GM12878 (cell line): ENCODE data around the gene ARFIP1. TPM values are rescaled to one million over a fixed set of nuclear protein-coding genes. Genes with fewer than 3 reads are reported as not detected.

Experiments
- ATAC-seq: fragments of 200-7000 bp; cut with Tn5 transposase; 3 replicates; pipeline ENCODE4 v1.9.1; 2020; ENCODE audit warnings: mild to moderate bottlenecking, moderate library complexity
- BruUV-seq: library from RNA; stranded (reverse); fragments of 400-500 nt; replicated peaks from 2 replicates; lab custom pipeline; 2021; lab: Mats Ljungman, UMichigan
- CTCF ChIA-PET: fragments of 300-600 bp; sonication (Branson Sonifier 250); formaldehyde crosslinking; extraction: SDS; loops from one replicate; lab custom pipeline; 2021; ENCODE audit warnings: inconsistent platforms; lab: Yijun Ruan, JAX
- POLR2A ChIA-PET: fragments of 350-600 bp; formaldehyde crosslinking; extraction: SDS; loops from one replicate; lab custom pipeline; 2021; ENCODE audit warnings: inconsistent platforms; lab: Charles Lee
- RAD21 ChIA-PET: fragments of 300-600 bp; sonication (Branson Sonifier 250); formaldehyde crosslinking; loops from one replicate; lab custom pipeline; 2023; ENCODE audit warnings: antibody characterized with exemption; ENCODE audit not compliant: unreplicated experiment; lab: Charles Lee
- SMC1A ChIA-PET: fragments of 300-600 bp; sonication (Branson Sonifier 250); formaldehyde crosslinking; loops from one replicate; lab custom pipeline; 2023; ENCODE audit not compliant: unreplicated experiment, uncharacterized antibody; lab: Charles Lee
- DNase-seq: peaks from one replicate; pipeline ENCODE4 v3.0.0-alpha.2; 2011; ENCODE audit warnings: low read depth, low spot score
- FAIRE-seq: peaks from 3 replicates; lab custom pipeline; 2011; peaks lifted over from hg19 to GRCh38; lab: Jason Lieb, UNC
- H2AFZ ChIP-seq: 2 replicates; pipeline ENCODE4 v1.6.0; 2011; ENCODE audit warnings: low read depth, low read length, control low read depth; ENCODE audit not compliant: control insufficient read depth
- H3K27ac ChIP-seq: 2 replicates; pipeline ENCODE4 v1.5.1; 2011; ENCODE audit warnings: control low read depth; ENCODE audit not compliant: control insufficient read depth, insufficient read depth
- H3K27me3 ChIP-seq, 2 experiments: replicated peaks in 1 of 2; 2 replicates each; pipeline versions ENCODE4 v1.6.0 to v1.6.1; 2011; ENCODE audit warnings: low read length in 1 of 2; ENCODE audit not compliant: control insufficient read depth in 2 of 2, insufficient read depth in 2 of 2
- H3K36me3 ChIP-seq, 2 experiments: 2 replicates each; pipeline ENCODE4 v1.5.1; 2011; ENCODE audit warnings: low read length in 1 of 2; ENCODE audit not compliant: control insufficient read depth in 2 of 2, insufficient read depth in 2 of 2
- H3K4me1 ChIP-seq: 2 replicates; pipeline ENCODE4 v1.6.1; 2011; ENCODE audit warnings: mild to moderate bottlenecking, low read length, moderate library complexity, mixed read lengths; ENCODE audit not compliant: control insufficient read depth, insufficient read depth
- H3K4me2 ChIP-seq: 2 replicates; pipeline ENCODE4 v1.6.0; 2011; ENCODE audit warnings: control low read depth; ENCODE audit not compliant: control insufficient read depth, insufficient read depth
- H3K4me3 ChIP-seq: fragments of 200-600 bp; sonication (generic); 2 replicates; pipeline ENCODE4 v1.5.1; 2016
- H3K79me2 ChIP-seq: 2 replicates; pipeline ENCODE4 v1.6.0; 2011; ENCODE audit warnings: low read length; ENCODE audit not compliant: control insufficient read depth, insufficient read depth
- H3K9ac ChIP-seq: 2 replicates; pipeline ENCODE4 v1.8.0; 2011; ENCODE audit warnings: low read length, control low read depth, mixed read lengths; ENCODE audit not compliant: control insufficient read depth, insufficient read depth
- H3K9me3 ChIP-seq: replicated peaks from 3 replicates; pipeline ENCODE4 v1.5.1; 2011; ENCODE audit warnings: mild to moderate bottlenecking, low read length; ENCODE audit not compliant: control insufficient read depth, insufficient read depth
- H4K20me1 ChIP-seq: 2 replicates; pipeline ENCODE4 v1.6.0; 2011; ENCODE audit not compliant: control insufficient read depth, insufficient read depth
- GATAD2B ChIP-seq: fragments of 450-650 bp; conservative IDR thresholded peaks from 2 replicates; pipeline ENCODE4 v1.6.1; 2017; ENCODE audit warnings: low read depth, mild to moderate bottlenecking, moderate library complexity
- RBBP5 ChIP-seq: fragments of 200-600 bp; sonication (generic); conservative IDR thresholded peaks from 2 replicates; pipeline ENCODE4 v1.6.1; 2016
- SPI1 ChIP-seq: IDR thresholded peaks from 2 replicates; pipeline ENCODE4 v1.6.1; 2011; ENCODE audit warnings: low read depth, mild to moderate bottlenecking, low read length, moderate library complexity, borderline replicate concordance; ENCODE audit not compliant: insufficient read depth
- ZBTB40 ChIP-seq: fragments of 450-650 bp; IDR thresholded peaks from 2 replicates; pipeline ENCODE4 v1.6.1; 2016; ENCODE audit warnings: mild to moderate bottlenecking, moderate library complexity, borderline replicate concordance
- ZSCAN29 ChIP-seq: fragments of 450-650 bp; IDR thresholded peaks from 2 replicates; pipeline ENCODE4 v1.6.1; 2017; ENCODE audit warnings: mild to moderate bottlenecking, moderate library complexity
- WGBS: methylation state at CpG from one replicate; pipeline ENCODE4 v1.1.6; 2016; ENCODE audit warnings: low lambda C conversion rate; ENCODE audit not compliant: insufficient replicate concordance, insufficient coverage; ENCODE audit errors: missing lambda C conversion rate; 5-methylcytosine and 5-hydroxymethylcytosine counted together
- in situ Hi-C: fragments of 300-500 bp; cut with MboI; formaldehyde crosslinking; loops from 9 replicates; pipeline ENCODE4 v1.14.3; 2018; ENCODE audit warnings: mixed read lengths
- intact Hi-C: fragments of 100-400 bp; cut with micrococcal nuclease; formaldehyde crosslinking; loops from one replicate; pipeline ENCODE4 v1.14.2; 2022; ENCODE audit not compliant: unreplicated experiment
- polyA plus RNA-seq, 11 experiments: library from polyadenylated mRNA; depleted of rRNA in 4 of 11; unstranded in 6 of 11; stranded (reverse) in 5 of 11; fragments of >200 nt; fragmentation: Nextera tagmentation in 4 of 11; fragmentation: Illumina TruSeq in 1 of 11; extraction: Ambion mirVana in 4 of 11; extraction: Trizol in 1 of 11; gene quantifications; 1 replicate in 1 of 11; 2 replicates in 10 of 11; pipeline versions ENCODE4 v1.2.1 to v1.2.3, GENCODE V29; 2011 to 2016; ENCODE audit warnings: inconsistent platforms in 2 of 11, missing spikeins in 2 of 11, low read depth in 1 of 11
- total RNA-seq, 4 experiments: library from RNA; depleted of rRNA in 3 of 4; stranded (reverse); fragments of >200 nt in 3 of 4; fragmentation: Illumina TruSeq in 1 of 4; extraction: Trizol in 1 of 4; gene quantifications; 2 replicates each; pipeline versions ENCODE4 v1.2.1 to v1.2.3, GENCODE V29; 2013 to 2021

ARFIP1 gene
- total and polyA plus RNA-seq, 10 of the 15 experiments (the other 5 are each of a cell fraction or from before 2014, with no cell fraction given) = 9.5 to 21.7 (median 15.4) TPM

- H3K4me1 ChIP-seq = peaks cover 6% of the 10 kb centered on the region; the same call in 1 of the 2 replicates
- no peak for DNase-seq
- POLR2A ChIA-PET = no interaction called here
Observed at GRCh38 chr4:152785639-152786615, 6.2 kb downstream of the ARFIP1 start.

More at GRCh38 chr4:152785639-152786615, 6.2 kb downstream of the ARFIP1 start:
- H4K20me1 ChIP-seq = no peaks in the 10 kb centered on the region
- H3K4me2 ChIP-seq = peak overlapping the region; percentile 5; the same call in 1 of the 2 replicates
- SMC1A ChIA-PET = interaction anchor here (0.8 to 2.7 kb wide), 9 partner anchors 7 to 334 kb away, joined by 3 to 8 read pairs (median 4); partner anchors contain the start of gene TIGD4
- 66% methylated on average over 3 of the region's 3 CpGs for WGBS
- TF ChIP-seq SPI1 (peak; percentile 83), RBBP5 (no peak), ZBTB40 (no peak), ZSCAN29 (no peak), GATAD2B (no peak)
- H3K27me3 ChIP-seq = no peaks in the 10 kb centered on the region
- H3K9ac ChIP-seq = no peak overlapping the region
- peak; percentile 75 for ATAC-seq
- H3K79me2 ChIP-seq = peaks cover 20% of the 10 kb centered on the region
- intact Hi-C loops = no loop called here
- H3K36me3 ChIP-seq = no peaks in the 10 kb centered on the region; a peak in 1 of 4 replicates
- no peak overlapping the region; the same call in 1 of the 2 replicates for H3K27ac ChIP-seq
- in situ Hi-C loops = loop anchor here (25.0 kb wide), 1 partner anchor 1674 kb away; no protein-coding TSS in a partner anchor
- CTCF ChIA-PET = interaction anchor here (0.6 to 1.8 kb wide), 8 partner anchors 13 to 342 kb away, joined by 3 to 4 read pairs (median 3); no protein-coding TSS in a partner anchor
- H2AFZ ChIP-seq = no peak overlapping the region
- no peaks in the 10 kb centered on the region for H3K9me3 ChIP-seq
- RAD21 ChIA-PET = interaction anchor here (0.7 to 1.5 kb wide), 4 partner anchors 143 to 392 kb away, joined by 3 to 4 read pairs (median 4); no protein-coding TSS in a partner anchor
- BruUV-seq = no TSS peak
- H3K4me3 ChIP-seq = peak overlapping the region; percentile 11; the same call in 1 of the 2 replicates
- peak; percentile 31 for FAIRE-seq
